OCI-LY1 (cell line): ENCODE results near the gene ARG1.

Experiments
- CTCF ChIP-seq: fragments of 200-600 bp; sonication (generic), shearing (Covaris generic); IDR thresholded peaks from 2 replicates; pipeline ENCODE4 v1.5.1; 2017; ENCODE audit warnings: mild to moderate bottlenecking, antibody characterized with exemption, low read length, moderate library complexity, mixed read lengths
- EZH2 ChIP-seq: fragments of 200-600 bp; sonication (generic), shearing (Covaris generic); IDR thresholded peaks from 2 replicates; pipeline ENCODE4 v1.8.0; 2017; ENCODE audit warnings: borderline replicate concordance, mixed run types, mild to moderate bottlenecking, antibody characterized with exemption, low read length, moderate library complexity, mixed read lengths

GRCh38 chr6:131547488-131547887 is 25.5 kb upstream of the ARG1 start:
- TF ChIP-seq CTCF (no peak), EZH2 (no peak)
